Tibial nerve (tissue), 4 donors: Measurements from ENCODE around the gene SURF2.
A peak's percentile ranks its signal among the peaks of the same experiment; 100 is the strongest.

Experiments used
- CTCF ChIP-seq, 5 experiments: fragments of 200-600 bp in 3 of 5; fragments of 450-650 bp in 2 of 5; sonication (generic) in 3 of 5; IDR thresholded peaks; one replicate each; pipeline ENCODE4 v1.5.1; 2016 to 2019; ENCODE audit warnings: antibody characterized with exemption in 5 of 5, mild to moderate bottlenecking in 3 of 5, moderate library complexity in 2 of 5
- EP300 ChIP-seq, 2 donors: sonication (generic); formaldehyde crosslinking; IDR thresholded peaks; one replicate each; pipeline ENCODE4 v1.6.1; 2017; ENCODE audit warnings: antibody characterized with exemption in 2 of 2, mild to moderate bottlenecking in 1 of 2
- POLR2A ChIP-seq, 2 donors: fragments of 450-650 bp; IDR thresholded peaks; one replicate each; pipeline ENCODE4 v1.6.1; 2017; ENCODE audit warnings: antibody characterized with exemption in 2 of 2, mild to moderate bottlenecking in 2 of 2, moderate library complexity in 2 of 2

GRCh38 chr9:133351908-133352634, 4.3 kb upstream of the SURF2 start:
- TF ChIP-seq CTCF (IDR thresholded peaks at IDR 0.05) (peak in 2 of 5 experiments; percentile 12 to 20), EP300 (IDR thresholded peaks at IDR 0.05) (no peak), POLR2A (IDR thresholded peaks at IDR 0.05) (no peak)
